Stimulated activated CD8-positive, alpha-beta memory T cell treated with anti-CD3 and anti-CD28 coated beads, Interleukin-15, amount 100 ng/mL, for 1 hour (primary cell): ENCODE data around the gene MED26.

Source experiments
- DNase-seq: peaks from one replicate; pipeline ENCODE4 v3.0.0-alpha.2; 2020; ENCODE audit warnings: low read depth

Gene MED26

GRCh38 chr19:16649734-16650133 lies 21.7 kb upstream of the MED26 start:
- no peak for DNase-seq

GRCh38 chr19:16645140-16645539 lies 17.1 kb upstream of the MED26 start:
- no peak for DNase-seq

GRCh38 chr19:16641695-16642094 lies 13.7 kb upstream of the MED26 start:
- no peak for DNase-seq

- no peak for DNase-seq
Measured at GRCh38 chr19:16640951-16641350, 12.9 kb upstream of the MED26 start.

- no peak for DNase-seq
Measured at GRCh38 chr19:16638666-16639065, 10.7 kb upstream of the MED26 start.

- no peak for DNase-seq
Measured at GRCh38 chr19:16637535-16637934, 9.5 kb upstream of the MED26 start.

- no peak for DNase-seq
Measured at GRCh38 chr19:16631465-16631864, 3.5 kb upstream of the MED26 start.

- DNase-seq, result no peak
Measured at GRCh38 chr19:16628984-16629691, 1.1 kb upstream of the MED26 start.

GRCh38 chr19:16627928-16628182 lies 149 bp downstream of the MED26 start:
- no peak for DNase-seq

- no peak for DNase-seq
Measured at GRCh38 chr19:16627193-16627927, 644 bp downstream of the MED26 start.

- DNase-seq, result no peak
Measured at GRCh38 chr19:16626796-16627192, 1.2 kb downstream of the MED26 start.

- no peak for DNase-seq
Measured at GRCh38 chr19:16625163-16625958, 2.6 kb downstream of the MED26 start.

GRCh38 chr19:16624236-16624635 lies 3.8 kb downstream of the MED26 start:
- DNase-seq, result no peak

GRCh38 chr19:16623576-16623975 lies 4.4 kb downstream of the MED26 start:
- DNase-seq, result no peak

- DNase-seq, result no peak
Measured at GRCh38 chr19:16623066-16623465, 4.9 kb downstream of the MED26 start.

GRCh38 chr19:16621165-16621800 lies 6.7 kb downstream of the MED26 start:
- DNase-seq, result no peak

GRCh38 chr19:16620584-16620983 lies 7.4 kb downstream of the MED26 start:
- no peak for DNase-seq

- DNase-seq, result no peak
Measured at GRCh38 chr19:16620018-16620417, 8.0 kb downstream of the MED26 start.

- DNase-seq, result no peak
Measured at GRCh38 chr19:16619457-16619856, 8.5 kb downstream of the MED26 start.

- no peak for DNase-seq
Measured at GRCh38 chr19:16618248-16618647, 9.8 kb downstream of the MED26 start.

GRCh38 chr19:16615808-16616207 lies 12.2 kb downstream of the MED26 start:
- no peak for DNase-seq

GRCh38 chr19:16614941-16615340 lies 13.1 kb downstream of the MED26 start:
- no peak for DNase-seq

- no peak for DNase-seq
Measured at GRCh38 chr19:16613841-16614240, 14.2 kb downstream of the MED26 start.
